Retinal pigment epithelial cell (primary cell): ENCODE results near the gene FRMD4A.
A peak's percentile ranks its signal among the peaks of the same experiment; 100 is the strongest.

ENCODE experiments used
- DNase-seq: peaks from one replicate; pipeline ENCODE4 v3.0.0-alpha.2; 2010; ENCODE audit warnings: low read depth
- H3K4me3 ChIP-seq: 2 replicates; pipeline ENCODE4 v1.5.1; 2011; ENCODE audit warnings: mild to moderate bottlenecking, low read length, control low read depth, moderate library complexity
- TF ChIP-seq, protein P1 (sequence below): conservative IDR thresholded peaks from 2 replicates; pipeline ENCODE4 v1.5.1; 2011; ENCODE audit warnings: low read depth, low read length, control low read depth, inconsistent platforms

The FRMD4A gene

DNA sequence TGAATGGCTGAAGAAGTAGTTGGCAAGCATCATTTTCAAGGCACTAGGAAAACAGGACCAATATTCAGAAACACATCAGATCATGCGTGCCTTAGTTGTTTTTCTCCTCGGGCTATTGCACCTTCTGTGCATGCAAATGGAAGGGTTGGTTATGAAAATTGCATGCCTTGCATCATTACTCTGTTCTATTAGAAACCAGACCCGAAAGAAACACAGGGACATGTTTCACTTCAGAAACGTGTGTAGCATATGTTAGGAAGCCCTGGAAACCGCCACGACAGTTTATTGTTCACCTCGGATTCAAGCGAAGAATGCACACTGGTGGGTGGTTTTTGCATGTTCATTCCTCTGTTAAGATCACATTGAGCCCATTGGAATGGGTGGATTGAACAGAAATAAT lies 214.7 kb downstream of the FRMD4A start:
- H3K4me3 ChIP-seq = no peak overlapping the region
- no peak for DNase-seq
- TF ChIP-seq, protein P1, sequence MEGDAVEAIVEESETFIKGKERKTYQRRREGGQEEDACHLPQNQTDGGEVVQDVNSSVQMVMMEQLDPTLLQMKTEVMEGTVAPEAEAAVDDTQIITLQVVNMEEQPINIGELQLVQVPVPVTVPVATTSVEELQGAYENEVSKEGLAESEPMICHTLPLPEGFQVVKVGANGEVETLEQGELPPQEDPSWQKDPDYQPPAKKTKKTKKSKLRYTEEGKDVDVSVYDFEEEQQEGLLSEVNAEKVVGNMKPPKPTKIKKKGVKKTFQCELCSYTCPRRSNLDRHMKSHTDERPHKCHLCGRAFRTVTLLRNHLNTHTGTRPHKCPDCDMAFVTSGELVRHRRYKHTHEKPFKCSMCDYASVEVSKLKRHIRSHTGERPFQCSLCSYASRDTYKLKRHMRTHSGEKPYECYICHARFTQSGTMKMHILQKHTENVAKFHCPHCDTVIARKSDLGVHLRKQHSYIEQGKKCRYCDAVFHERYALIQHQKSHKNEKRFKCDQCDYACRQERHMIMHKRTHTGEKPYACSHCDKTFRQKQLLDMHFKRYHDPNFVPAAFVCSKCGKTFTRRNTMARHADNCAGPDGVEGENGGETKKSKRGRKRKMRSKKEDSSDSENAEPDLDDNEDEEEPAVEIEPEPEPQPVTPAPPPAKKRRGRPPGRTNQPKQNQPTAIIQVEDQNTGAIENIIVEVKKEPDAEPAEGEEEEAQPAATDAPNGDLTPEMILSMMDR = no peak

GRCh38 chr10:14114791-14115190 lies 215.9 kb downstream of the FRMD4A start:
- no peak overlapping the region for H3K4me3 ChIP-seq
- no peak for DNase-seq
- TF ChIP-seq, protein P1 = no peak

DNA sequence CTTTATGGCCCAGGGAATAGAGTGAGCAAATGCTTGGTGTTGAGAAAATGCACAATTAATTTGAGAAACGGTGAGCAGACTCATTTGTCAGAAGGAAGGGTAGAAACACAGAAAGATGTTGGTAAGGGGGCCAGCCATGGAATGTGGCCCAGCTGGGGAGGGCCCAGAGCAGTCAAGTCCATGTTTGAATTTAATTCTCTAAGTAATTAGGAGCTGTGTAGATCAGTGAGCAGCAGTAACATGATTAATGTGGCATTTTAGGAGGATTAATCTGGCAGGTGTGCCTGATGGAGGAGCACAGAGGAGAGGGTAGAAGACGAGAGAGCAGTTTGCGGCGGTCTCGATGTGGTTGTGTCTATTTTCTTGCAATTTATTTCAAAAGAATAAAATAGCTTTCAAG lies 218.7 kb downstream of the FRMD4A start:
- no peak for DNase-seq
- H3K4me3 ChIP-seq = no peak overlapping the region
- TF ChIP-seq, protein P1 = no peak

DNA sequence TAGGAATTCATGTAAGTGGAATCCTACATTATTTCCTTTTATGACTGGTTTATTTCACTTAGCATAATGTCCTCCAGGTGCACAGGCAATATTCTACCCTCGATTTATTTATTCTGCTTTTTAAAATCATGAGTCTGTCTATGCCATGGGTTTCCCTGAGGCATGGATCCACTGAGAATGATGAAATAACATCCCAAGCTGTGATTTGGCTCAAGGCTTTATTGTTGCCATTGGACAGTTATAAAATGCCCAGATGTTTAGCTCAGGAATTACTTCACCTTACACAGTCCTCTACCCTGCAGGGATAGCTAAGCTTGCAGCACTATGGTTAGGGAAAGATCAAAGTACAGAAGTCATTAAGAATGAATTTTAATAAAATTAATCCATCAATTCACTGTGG lies 219.5 kb downstream of the FRMD4A start:
- no peak overlapping the region for H3K4me3 ChIP-seq
- TF ChIP-seq, protein P1 = no peak
- no peak for DNase-seq

- no peak for DNase-seq
- H3K4me3 ChIP-seq = no peak overlapping the region
- TF ChIP-seq, protein P1 = no peak
Measured at GRCh38 chr10:14106828-14107227, 223.9 kb downstream of the FRMD4A start.

DNA sequence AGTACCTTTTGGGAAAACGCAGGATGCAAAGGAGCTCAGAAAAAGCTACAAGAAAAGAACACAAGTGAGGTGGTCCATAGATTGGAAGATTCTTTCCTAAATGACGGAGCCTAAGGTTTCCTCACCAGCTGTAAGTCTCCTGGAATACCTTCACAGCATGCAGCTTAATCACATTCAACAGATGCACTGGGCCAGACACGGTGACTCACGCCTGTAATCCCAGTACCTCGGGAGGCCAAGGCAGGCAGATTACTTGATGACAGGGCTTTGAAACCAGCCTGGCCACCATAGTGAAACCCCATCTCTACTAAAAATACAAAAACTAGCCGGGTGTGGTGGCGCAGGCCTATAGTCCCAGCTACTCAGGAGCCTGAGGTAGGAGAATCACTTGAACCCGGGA lies 228.7 kb downstream of the FRMD4A start:
- peak; percentile 79 for DNase-seq
- TF ChIP-seq, protein P1 = no peak

DNA sequence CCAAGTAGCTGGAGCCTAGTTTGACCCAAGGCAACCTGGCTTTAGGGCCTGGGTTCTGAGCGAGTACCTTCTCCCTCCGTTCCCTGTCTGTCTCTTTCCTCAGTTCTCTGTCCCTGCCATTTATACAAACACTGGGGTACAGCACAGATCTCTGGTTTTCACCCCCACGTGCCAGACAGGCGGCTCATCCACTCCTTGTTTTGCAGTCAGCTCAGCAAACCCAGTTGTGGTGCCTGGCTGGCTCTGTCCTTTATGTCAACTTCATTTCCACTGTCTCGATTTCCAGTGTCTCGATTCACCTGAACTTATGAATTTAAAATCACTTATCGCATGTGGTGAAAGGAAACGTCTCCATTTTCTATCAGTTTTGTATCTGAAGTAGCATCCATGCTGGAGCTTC lies 230.8 kb downstream of the FRMD4A start:
- no peak for DNase-seq
- TF ChIP-seq, protein P1 = no peak
- H3K4me3 ChIP-seq = no peak overlapping the region

More for the DNA sequence above, 228.7 kb downstream of the FRMD4A start:
- no peak overlapping the region for H3K4me3 ChIP-seq
